SK-N-SH treated with all-trans-retinoic acid at 6 μM for 48 hours (cell line): ENCODE data around the gene PCDH9.

ENCODE experiments used
- CSDC2 ChIP-seq: fragments of 250-450 bp; sonication (Bioruptor Pico); IDR thresholded peaks from 2 replicates; pipeline ENCODE4 v1.5.0; 2020; ENCODE audit warnings: mild to moderate bottlenecking, moderate library complexity
- OSR1 ChIP-seq: fragments of 250-450 bp; sonication (Bioruptor Pico); IDR thresholded peaks from 2 replicates; pipeline ENCODE4 v1.8.0; 2022; ENCODE audit warnings: moderate library complexity, mild to moderate bottlenecking, inconsistent platforms
- PATZ1 ChIP-seq: fragments of 250-450 bp; sonication (Bioruptor Pico); IDR thresholded peaks from 2 replicates; pipeline ENCODE4 v1.8.0; 2020; ENCODE audit warnings: mild to moderate bottlenecking, moderate library complexity, borderline replicate concordance
- POU6F1 ChIP-seq: fragments of 250-450 bp; sonication (Bioruptor Pico); IDR thresholded peaks from 2 replicates; pipeline ENCODE4 v1.8.0; 2021; ENCODE audit warnings: low read depth, mild to moderate bottlenecking, moderate library complexity, borderline replicate concordance
- PPARA ChIP-seq: fragments of 250-450 bp; sonication (Bioruptor Pico); IDR thresholded peaks from 2 replicates; pipeline ENCODE4 v1.5.0; 2020; ENCODE audit warnings: mild to moderate bottlenecking, borderline replicate concordance
- TCF4 ChIP-seq: fragments of 250-450 bp; sonication (Bioruptor Pico); IDR thresholded peaks from 2 replicates; pipeline ENCODE4 v1.8.0; 2021; ENCODE audit warnings: mild to moderate bottlenecking, moderate library complexity, borderline replicate concordance
- TOX ChIP-seq: fragments of 250-450 bp; sonication (Bioruptor Pico); IDR thresholded peaks from 2 replicates; pipeline ENCODE4 v1.8.0; 2021; ENCODE audit warnings: mild to moderate bottlenecking, moderate library complexity, borderline replicate concordance
- ZFP3 ChIP-seq: fragments of 250-450 bp; sonication (Bioruptor Pico); IDR thresholded peaks from 2 replicates; pipeline ENCODE4 v1.5.0; 2020; ENCODE audit warnings: mild to moderate bottlenecking, moderate library complexity
- ZFP30 ChIP-seq: fragments of 450-650 bp; formaldehyde crosslinking; IDR thresholded peaks from 2 replicates; pipeline ENCODE4 v1.5.0; 2022; ENCODE audit warnings: mild to moderate bottlenecking, moderate library complexity
- ZNF8 ChIP-seq: fragments of 450-650 bp; formaldehyde crosslinking; IDR thresholded peaks from 2 replicates; pipeline ENCODE4 v1.5.0; 2020; ENCODE audit warnings: mild to moderate bottlenecking, moderate library complexity
- TF ChIP-seq, protein P1 (sequence below): fragments of 250-450 bp; sonication (Bioruptor Pico); IDR thresholded peaks from 2 replicates; pipeline ENCODE4 v1.5.1; 2020; ENCODE audit warnings: low read depth, mild to moderate bottlenecking, moderate library complexity
- TF ChIP-seq, protein P2 (sequence below): fragments of 250-450 bp; sonication (Bioruptor Pico); IDR thresholded peaks from 2 replicates; pipeline ENCODE4 v1.5.1; 2021; ENCODE audit warnings: mild to moderate bottlenecking, moderate library complexity

DNA sequence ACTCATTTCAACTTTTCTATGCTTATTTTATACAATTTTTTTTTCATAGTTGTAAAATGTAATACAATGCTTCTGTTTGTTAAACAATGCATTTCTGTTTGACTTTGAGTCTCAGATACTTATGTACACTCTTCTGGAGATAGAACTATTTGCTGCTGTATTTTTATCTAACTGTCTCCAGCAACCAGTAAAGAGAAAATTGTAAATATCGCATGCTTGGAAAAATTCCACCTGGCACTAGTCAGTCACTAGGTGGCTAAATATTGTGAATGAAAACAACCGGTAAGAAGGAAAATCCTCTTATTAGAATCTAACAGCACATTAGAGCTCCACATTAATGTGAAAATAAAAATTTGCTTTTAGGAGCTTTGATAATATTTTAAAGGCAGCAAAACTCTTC is 876.5 kb downstream of the PCDH9 start:
- TF ChIP-seq POU6F1 (CRISPR knock-in tag) (no peak), PATZ1 (no peak), TCF4 (CRISPR knock-in tag) (no peak), TOX (no peak), CSDC2 (CRISPR knock-in tag) (no peak), PPARA (CRISPR knock-in tag) (no peak), ZFP3 (CRISPR knock-in tag) (no peak), ZNF8 (CRISPR knock-in tag) (no peak), ZFP30 (CRISPR knock-in tag) (no peak), OSR1 (CRISPR knock-in tag) (no peak)
- TF ChIP-seq, protein P1, sequence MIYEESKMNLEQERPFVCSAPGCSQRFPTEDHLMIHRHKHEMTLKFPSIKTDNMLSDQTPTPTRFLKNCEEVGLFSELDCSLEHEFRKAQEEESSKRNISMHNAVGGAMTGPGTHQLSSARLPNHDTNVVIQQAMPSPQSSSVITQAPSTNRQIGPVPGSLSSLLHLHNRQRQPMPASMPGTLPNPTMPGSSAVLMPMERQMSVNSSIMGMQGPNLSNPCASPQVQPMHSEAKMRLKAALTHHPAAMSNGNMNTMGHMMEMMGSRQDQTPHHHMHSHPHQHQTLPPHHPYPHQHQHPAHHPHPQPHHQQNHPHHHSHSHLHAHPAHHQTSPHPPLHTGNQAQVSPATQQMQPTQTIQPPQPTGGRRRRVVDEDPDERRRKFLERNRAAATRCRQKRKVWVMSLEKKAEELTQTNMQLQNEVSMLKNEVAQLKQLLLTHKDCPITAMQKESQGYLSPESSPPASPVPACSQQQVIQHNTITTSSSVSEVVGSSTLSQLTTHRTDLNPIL (CRISPR knock-in tag), result no peak
- TF ChIP-seq, protein P2, sequence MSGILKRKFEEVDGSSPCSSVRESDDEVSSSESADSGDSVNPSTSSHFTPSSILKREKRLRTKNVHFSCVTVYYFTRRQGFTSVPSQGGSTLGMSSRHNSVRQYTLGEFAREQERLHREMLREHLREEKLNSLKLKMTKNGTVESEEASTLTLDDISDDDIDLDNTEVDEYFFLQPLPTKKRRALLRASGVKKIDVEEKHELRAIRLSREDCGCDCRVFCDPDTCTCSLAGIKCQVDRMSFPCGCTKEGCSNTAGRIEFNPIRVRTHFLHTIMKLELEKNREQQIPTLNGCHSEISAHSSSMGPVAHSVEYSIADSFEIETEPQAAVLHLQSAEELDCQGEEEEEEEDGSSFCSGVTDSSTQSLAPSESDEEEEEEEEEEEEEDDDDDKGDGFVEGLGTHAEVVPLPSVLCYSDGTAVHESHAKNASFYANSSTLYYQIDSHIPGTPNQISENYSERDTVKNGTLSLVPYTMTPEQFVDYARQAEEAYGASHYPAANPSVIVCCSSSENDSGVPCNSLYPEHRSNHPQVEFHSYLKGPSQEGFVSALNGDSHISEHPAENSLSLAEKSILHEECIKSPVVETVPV (CRISPR knock-in tag), result no peak
